ENCODE measurements around the gene PPP2R3B.

DNA sequence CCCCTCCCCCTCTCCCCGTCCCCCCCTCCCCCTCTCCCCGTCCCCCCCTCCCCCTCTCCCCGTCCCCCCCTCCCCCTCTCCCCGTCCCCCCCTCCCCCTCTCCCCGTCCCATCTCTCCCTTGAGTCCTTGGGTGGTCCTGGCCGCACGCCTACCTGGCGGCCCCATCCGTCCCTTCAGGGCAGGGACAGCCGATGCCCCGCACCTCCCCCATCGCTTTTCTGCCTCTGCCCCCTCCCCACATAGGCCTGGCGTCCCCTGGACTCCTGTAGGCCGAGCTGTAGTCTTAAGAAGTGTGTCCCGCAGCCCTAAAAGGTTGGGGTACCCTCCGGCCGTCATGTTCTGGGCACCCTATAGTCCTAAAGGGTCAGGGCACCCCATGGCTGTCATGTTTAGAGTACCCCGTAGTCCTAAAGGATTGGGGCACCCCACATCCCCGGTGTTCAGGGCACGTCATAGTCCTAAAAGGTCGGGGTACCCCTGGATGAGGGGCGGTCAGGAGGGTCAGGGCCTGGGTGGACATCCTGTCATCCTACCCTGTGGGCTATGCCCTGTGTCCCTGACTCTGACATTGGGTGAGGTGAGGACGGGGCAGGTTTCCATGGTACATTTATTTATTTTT, 57.3 kb downstream of the PPP2R3B start:
- TF ChIP-seq, protein P1, sequence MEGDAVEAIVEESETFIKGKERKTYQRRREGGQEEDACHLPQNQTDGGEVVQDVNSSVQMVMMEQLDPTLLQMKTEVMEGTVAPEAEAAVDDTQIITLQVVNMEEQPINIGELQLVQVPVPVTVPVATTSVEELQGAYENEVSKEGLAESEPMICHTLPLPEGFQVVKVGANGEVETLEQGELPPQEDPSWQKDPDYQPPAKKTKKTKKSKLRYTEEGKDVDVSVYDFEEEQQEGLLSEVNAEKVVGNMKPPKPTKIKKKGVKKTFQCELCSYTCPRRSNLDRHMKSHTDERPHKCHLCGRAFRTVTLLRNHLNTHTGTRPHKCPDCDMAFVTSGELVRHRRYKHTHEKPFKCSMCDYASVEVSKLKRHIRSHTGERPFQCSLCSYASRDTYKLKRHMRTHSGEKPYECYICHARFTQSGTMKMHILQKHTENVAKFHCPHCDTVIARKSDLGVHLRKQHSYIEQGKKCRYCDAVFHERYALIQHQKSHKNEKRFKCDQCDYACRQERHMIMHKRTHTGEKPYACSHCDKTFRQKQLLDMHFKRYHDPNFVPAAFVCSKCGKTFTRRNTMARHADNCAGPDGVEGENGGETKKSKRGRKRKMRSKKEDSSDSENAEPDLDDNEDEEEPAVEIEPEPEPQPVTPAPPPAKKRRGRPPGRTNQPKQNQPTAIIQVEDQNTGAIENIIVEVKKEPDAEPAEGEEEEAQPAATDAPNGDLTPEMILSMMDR (IDR thresholded peaks at IDR 0.05), result no peak
- no peak for TF ChIP-seq POLR2A (IDR thresholded peaks at IDR 0.05)
